NCI-H2107 treated with DMSO at 0.1 percent for 48 hours (cell line): ENCODE results near the gene HDAC4.

Source experiments
- DNase-seq: peaks from one replicate; lab custom pipeline; 2025; ENCODE audit not compliant: unreplicated experiment; lab: John Stamatoyannopoulos, UW

Gene HDAC4

GRCh38 chr2:239354132-239354790 is 46.6 kb downstream of the HDAC4 start:
- DNase-seq: no peak

DNA sequence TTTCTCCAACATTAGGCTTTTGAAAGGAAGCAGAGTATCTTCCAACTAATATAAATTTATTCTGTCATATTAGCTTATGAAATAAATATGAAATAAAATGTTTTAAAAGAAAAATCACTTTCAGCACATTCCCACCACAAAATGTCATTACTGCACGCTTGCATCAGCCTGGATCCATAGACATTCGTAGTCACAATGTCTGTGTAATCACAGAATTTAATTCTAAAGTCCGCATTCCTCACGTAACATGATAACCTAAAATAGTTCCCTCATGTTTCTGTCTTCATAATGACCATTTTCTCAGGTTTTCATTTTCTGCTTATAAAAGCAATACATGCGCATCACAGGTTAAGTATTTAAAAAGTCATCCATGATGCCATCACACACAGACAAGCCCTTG is 47.1 kb downstream of the HDAC4 start:
- DNase-seq: no peak

GRCh38 chr2:239351687-239352086 is 49.1 kb downstream of the HDAC4 start:
- DNase-seq: no peak

DNA sequence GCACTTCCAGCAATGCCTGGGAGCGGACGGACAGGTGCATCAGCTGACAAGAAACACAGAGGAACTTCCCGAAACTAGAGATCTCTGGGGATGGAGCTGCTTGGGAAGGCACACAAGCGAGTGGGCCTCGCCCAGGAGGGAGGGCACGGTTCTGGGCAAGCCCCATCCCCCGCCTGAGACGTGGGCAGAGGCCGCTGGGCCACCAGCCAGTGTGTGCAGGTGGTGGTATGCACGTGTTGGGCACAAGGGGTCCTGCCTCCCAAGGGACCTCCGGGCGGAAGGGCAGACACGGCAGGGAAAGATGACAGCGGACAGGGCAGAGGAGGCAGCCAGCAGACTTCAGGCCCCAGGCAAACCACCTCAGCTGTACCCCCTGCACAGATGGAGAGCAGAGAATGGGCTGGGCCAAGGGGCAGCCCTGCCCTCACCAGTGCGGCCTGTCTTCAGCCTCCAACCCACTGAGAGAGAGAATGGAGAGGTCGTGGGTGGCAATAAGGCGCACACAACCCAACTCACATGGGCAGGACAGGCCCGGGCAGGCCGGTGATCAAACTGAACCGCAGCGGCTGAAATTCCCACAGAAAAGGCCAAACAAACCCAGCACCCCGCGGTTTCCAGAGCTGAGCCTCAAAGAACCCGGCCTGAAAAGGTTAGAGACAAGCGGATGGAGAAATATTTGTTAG is 51.2 kb downstream of the HDAC4 start:
- peak; percentile 20 for DNase-seq

- peak; percentile 44 for DNase-seq
Observed at GRCh38 chr2:239348563-239349452, 52.0 kb downstream of the HDAC4 start.

DNA sequence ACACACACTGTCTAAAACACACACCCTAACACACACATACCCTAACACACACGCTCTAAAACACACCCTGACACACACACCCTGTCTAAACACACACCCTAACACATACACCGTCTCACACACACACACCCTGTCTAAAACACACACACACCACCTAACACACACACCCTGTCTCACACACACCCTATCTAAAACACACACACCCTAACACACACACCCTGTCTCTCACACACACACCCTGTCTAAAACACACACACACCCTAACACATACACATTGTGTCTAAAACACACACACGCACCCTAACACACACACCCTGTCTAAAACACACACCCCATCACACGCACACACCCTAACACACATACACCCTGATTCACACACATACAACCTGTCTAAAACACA is 54.1 kb downstream of the HDAC4 start:
- no peak for DNase-seq

DNA sequence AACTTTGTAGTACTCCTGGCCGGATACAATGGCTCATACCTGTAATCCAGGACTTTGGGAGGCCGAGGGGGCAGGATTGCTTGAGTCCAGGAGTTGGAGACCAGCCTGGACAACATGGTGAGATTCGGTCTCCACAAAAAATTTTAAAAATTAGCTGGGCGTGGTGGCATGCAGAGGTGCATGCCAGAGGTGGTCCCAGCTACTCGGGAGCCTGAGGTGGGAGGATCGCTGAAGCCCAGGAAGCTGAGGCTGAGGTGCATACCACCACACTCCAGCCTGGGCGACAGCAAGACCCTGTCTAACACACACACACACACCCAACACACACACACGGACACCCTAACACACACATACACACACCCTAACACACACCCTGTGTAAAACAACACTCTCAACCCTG is 55.6 kb downstream of the HDAC4 start:
- no peak for DNase-seq

GRCh38 chr2:239344857-239345216 is 56.0 kb downstream of the HDAC4 start:
- peak; percentile 77 for DNase-seq

GRCh38 chr2:239343946-239344856 is 56.6 kb downstream of the HDAC4 start:
- no peak for DNase-seq

- no peak for DNase-seq
Observed at GRCh38 chr2:239343460-239343859, 57.4 kb downstream of the HDAC4 start.

GRCh38 chr2:239341840-239342239 is 59.0 kb downstream of the HDAC4 start:
- no peak for DNase-seq

GRCh38 chr2:239341146-239341732 is 59.6 kb downstream of the HDAC4 start:
- peak; percentile 28 for DNase-seq

DNA sequence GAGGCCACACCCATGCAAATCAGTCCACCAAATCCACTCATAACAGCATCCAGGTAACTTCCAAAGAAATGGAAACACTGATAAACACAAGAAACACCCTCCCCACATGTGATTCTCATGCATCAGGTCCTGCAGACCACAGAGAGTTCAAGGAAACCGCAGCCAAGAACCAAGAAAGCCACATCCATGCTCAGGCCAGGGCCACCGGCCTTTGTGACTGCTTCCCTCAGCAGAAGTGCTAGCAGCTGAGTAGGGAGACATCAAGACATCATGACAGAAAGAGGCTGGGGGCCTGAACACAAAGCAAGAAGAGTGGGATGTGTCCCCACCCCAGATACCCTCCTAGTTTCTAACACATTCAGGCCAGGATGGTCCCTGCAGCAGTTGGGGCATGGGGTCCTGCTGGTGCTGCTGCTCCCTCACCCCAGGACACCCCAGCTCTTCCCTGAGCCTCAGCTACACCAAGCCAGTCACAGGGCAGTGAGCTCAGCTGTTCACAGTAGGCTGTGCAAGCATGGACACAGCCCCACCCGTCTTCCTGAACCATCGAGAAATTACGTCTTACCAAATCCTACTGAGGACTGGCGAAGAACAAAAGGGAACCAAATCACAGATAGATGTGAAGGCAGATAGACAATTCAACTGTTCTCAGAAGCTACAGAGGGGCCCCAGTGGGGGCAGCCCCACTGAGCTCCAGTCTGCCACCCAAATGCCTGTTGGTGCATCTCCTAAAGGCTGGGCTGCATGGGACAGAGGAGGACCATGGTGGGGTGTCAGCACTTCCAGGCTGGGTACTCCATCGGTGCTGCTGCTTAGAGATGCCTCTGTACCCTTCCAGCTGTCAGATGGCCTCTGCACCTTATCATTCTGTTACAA is 60.9 kb downstream of the HDAC4 start:
- DNase-seq: no peak

DNA sequence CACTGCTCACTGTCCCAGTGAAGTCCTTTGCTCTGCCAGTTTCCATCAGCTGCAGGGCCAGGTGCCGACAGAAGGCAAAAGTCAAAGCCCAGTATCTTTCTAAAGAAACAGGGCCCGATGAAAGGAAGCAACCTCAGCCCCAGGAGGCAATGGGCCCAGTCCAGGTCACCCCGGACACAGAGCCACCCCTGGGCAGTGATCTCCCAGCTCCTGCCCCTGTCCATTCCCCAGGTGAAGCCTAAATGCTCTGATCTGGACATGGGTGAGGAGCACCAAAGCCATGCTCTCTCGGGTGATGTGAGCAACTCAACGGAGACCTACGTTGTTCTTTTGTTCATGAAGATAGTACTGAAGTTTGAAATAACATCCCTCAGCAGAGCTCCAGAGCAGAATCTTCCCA is 61.6 kb downstream of the HDAC4 start:
- no peak for DNase-seq

DNA sequence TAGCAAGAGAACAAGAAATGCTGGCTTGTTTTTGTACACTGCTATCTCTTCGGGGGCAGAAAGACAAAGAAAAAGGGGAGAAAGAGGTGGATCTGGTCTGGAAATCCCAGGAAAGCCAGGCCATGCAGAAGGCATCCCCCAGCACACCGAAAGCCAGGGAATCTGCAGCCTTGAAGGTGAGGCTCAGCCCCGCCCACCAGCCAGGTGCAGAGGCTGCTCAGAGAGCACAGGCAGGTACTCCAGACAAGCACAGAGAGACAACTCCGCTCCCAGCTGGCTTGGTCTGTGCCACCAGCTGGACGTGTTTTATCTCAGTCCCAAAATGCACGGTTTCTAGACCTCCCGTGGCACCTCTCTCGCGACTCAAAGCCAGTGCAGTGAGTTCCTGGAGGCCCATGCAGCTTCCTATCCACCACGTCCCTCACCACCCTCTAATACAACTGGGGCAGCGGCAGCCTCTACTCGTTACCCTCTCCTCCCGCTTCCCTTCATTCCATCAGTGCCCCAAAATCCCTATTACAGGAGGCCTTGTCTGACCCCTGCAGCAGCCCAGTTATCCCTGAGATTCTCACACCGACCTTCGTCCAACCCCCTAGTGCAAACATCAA is 62.8 kb downstream of the HDAC4 start:
- peak; percentile 26 for DNase-seq

DNA sequence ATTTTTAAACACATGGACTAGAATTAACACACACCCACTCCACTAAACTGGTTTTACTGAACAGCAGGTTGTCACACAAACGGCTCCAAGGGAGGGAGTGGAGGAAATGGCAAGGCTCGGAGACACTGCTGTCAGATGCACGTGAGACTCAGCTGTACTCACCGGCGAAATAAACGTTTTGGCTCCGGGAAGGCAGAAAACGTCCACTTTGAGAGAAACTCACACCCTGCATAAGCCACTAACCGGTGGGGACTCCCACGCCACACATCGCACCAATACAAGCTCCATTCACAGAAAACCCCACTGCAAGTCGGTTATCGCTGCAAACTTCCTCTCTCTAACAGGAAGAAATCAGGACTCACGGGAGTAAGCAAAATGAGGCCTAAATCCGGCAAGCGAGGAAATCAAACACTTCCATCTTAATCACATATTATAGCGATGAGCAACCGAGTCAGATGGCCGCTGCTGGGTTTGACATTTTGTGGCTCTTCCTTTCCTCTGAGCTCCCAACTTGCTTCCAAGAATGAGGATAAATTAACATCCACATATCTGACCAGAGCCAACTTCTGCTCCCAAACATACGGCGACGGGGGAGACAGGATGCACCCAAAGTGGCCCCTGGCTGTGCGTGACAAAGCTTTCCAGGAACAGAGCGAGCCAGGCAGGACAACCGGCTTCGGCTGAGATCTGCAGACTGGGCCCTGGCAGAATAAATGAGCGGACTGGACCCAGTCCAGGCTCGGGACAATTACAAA is 63.5 kb downstream of the HDAC4 start:
- no peak for DNase-seq

DNA sequence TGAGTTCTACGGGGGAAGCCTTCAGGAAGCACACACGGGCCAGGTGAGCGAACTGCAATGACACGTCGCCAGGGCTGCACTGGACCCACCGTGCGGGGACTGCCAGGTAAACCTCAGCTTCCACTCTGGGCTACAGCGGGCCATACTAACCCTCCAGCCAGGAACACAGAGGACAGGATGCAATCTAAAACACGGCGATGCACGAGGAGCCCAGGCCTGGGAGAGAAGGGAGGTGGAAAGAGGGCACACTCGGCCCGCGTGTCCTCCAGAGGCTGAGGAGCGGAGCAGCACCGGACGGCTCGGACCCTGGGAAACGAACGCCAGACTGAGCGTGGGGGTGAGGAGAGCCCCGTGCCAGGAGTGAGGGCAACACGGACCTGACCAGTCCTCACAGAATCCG is 69.3 kb downstream of the HDAC4 start:
- no peak for DNase-seq

DNA sequence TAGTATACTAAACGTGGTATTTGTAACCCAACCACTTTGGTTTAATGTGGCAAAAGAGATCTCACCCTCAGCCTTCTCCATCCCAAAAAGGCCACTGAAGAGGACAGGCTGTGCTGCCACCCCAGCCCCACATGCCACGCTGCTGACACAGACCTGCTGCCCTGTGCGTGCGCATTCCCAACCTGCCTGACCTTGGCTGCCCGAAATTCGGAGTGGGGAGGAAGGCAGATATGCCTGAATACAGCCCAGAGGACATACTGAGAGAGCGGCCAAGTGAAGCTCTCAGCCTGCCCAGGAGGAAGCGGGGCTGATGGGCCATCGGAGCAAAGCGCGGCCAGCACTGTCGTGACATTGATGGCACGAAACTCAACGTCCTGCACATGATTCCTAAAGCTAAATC is 70.0 kb downstream of the HDAC4 start:
- DNase-seq: no peak
